ENCODE results near the gene GRPEL1.
"Not testable (repeated sequence)": the region's sequence is repeated elsewhere in the genome, so short reads cannot be mapped to it uniquely, and the experiment has no call there.

Gene GRPEL1

GRCh38 chr4:7089213-7089986 lies 21.5 kb upstream of the GRPEL1 start:
- no peak for FAIRE-seq

- no peak for FAIRE-seq
Observed at GRCh38 chr4:7087036-7087435, 19.2 kb upstream of the GRPEL1 start.

DNA sequence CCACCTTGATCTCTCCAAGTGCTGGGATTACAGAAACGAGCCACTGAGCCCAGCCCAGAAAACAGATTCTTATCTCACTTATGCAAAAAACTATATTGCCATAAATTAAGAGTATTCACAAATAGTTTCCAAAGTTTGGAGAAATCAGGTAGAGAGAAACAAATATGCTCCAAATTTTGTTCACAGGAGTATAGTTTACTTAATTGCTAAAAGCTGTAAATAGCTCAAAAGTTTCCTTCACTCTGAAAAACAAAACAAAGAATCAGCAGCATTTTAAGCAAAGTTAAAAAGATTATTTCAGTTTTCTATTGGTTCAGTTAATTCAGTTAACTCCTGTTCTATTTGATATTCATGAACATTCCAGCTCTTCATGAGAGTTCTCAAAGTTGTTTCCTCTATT lies 18.5 kb upstream of the GRPEL1 start:
- FAIRE-seq: no peak

- not testable (repeated sequence) for FAIRE-seq
Observed at GRCh38 chr4:7084564-7084961, 16.7 kb upstream of the GRPEL1 start.

- no peak for FAIRE-seq
Observed at GRCh38 chr4:7083597-7084563, 16.0 kb upstream of the GRPEL1 start.

DNA sequence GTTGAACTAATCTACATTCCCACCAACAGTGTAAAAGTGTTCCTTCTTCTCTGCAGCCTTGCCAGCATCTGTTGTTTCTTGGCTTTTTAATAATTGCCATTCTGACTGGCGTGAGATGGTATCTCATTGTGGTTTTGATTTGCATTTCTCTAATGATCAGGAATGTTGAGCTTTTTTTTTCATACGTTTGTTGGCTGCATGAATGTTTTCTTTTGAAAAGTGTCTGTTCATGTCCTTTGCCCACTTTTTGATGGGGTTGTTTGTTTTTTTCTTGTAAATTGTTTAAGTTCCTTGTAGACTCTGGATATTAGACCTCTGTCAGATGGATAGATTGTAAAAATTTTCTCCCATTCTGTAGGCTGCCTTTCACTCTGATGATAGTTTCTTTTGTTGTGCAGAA lies 12.0 kb upstream of the GRPEL1 start:
- not testable (repeated sequence) for FAIRE-seq

DNA sequence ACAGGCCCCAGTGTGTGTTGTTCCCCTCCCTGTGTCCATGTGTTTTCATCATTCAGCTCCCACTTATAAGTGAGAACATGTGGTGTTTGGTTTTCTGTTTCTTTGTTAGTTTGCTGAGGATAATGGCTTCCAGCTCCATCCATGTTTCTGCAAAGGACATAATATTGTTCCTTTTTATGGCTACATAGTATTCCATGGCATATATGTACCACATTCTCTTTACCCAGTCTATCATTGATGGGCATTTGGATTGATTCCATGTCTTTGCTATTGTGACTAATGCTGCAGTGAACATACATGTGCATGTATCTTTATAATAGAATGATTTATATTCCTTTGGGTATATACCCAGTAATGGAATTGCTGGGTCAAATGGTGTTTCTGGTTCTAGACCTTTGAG lies 11.6 kb upstream of the GRPEL1 start:
- FAIRE-seq: not testable (repeated sequence)

- FAIRE-seq: no peak
Observed at GRCh38 chr4:7078025-7078424, 10.2 kb upstream of the GRPEL1 start.

DNA sequence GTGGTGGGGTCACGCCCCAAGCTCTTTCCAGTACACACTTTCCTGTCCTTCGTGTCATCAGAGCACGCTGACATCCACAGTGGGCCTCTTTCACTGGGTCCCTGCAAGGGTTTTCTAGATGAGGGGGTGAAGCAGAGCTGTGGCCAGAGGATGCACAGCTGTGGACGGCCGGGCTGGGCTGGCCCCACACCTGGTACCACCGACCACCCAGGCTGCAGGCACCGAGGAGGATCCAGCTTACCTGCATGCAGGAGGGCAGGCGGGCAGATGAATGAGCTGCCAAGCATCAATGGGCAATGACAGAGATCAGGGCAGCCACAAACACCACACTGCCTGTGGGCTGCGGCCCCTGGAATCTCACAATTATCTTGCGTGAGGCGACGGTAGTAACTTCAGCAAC lies 9.5 kb upstream of the GRPEL1 start:
- no peak for FAIRE-seq

GRCh38 chr4:7076696-7077082 lies 8.8 kb upstream of the GRPEL1 start:
- FAIRE-seq: no peak

GRCh38 chr4:7075962-7076695 lies 8.3 kb upstream of the GRPEL1 start:
- FAIRE-seq: no peak

GRCh38 chr4:7074426-7074825 lies 6.6 kb upstream of the GRPEL1 start:
- FAIRE-seq: no peak

- no peak for FAIRE-seq
Observed at GRCh38 chr4:7073526-7074390, 5.9 kb upstream of the GRPEL1 start.

GRCh38 chr4:7073059-7073458 lies 5.2 kb upstream of the GRPEL1 start:
- no peak for FAIRE-seq

GRCh38 chr4:7070729-7071511 lies 3.1 kb upstream of the GRPEL1 start:
- peak; percentile 56 for FAIRE-seq

DNA sequence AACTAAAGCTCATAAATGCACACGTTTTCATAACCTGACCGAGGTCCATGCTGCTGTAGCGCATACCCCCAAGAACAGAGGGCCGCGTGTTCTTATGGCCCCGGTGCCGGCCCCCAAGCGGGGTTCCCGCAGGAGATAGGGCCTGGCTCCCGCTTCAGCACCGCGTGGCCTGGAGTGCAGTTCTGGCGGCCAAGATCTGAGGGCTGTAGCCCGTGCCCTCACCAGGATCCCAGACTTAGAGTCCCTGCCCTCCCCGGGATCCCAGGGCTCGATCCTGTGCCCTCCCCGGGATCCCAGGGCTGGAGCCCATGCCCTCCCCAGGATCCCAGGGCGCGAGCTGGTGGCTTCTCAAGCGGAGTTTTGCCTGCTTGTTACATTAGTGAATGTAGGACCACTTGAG lies 1.0 kb upstream of the GRPEL1 start:
- no peak for FAIRE-seq

GRCh38 chr4:7068279-7068842 lies 497 bp upstream of the GRPEL1 start:
- no peak for FAIRE-seq

GRCh38 chr4:7067126-7067451 lies 775 bp downstream of the GRPEL1 start:
- no peak for FAIRE-seq

DNA sequence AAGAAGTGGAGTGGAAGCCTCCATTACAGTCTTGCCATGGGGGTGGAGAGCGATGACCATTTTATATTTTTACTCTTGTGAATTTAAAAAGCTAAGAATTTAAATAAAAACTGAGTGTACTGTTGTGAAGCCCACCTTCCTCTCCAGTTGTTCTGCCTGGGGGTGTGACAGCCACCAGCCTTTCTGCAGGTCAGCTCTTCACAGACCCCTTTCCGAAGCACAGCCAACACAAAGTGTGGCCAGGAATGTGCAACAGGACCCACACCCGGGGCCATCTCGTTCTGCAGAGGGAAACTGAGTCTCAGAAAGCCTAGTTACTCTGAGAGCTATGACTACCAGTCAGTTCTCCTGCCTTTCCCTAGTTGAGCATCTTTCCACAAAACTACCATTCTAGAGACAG lies 1.4 kb downstream of the GRPEL1 start:
- no peak for FAIRE-seq

- FAIRE-seq: no peak
Observed at GRCh38 chr4:7066006-7066405, 1.9 kb downstream of the GRPEL1 start.

GRCh38 chr4:7063362-7063761 lies 4.5 kb downstream of the GRPEL1 start:
- FAIRE-seq: no peak
